K562 (cell line): Measurements from ENCODE around the gene NCOA4. TPM values are rescaled to one million over a fixed set of nuclear protein-coding genes. Genes with fewer than 3 reads are reported as not detected.

ENCODE experiments used
- BRCA1 ChIP-seq, 2 experiments: fragments of 450-650 bp in 1 of 2; sonication (generic) in 1 of 2; formaldehyde crosslinking in 1 of 2; IDR thresholded peaks; 2 replicates each; pipeline versions ENCODE4 v1.5.0 to v1.6.1; 2017 to 2020; ENCODE audit warnings: mild to moderate bottlenecking in 1 of 2, missing genetic modification reagents in 1 of 2
- CBX8 ChIP-seq: fragments of 200-600 bp; sonication (generic); IDR thresholded peaks from 2 replicates; pipeline ENCODE4 v1.6.1; 2012; ENCODE audit warnings: borderline replicate concordance, mixed run types, low read depth, mild to moderate bottlenecking, moderate library complexity, mixed read lengths, low read length, control low read depth, inconsistent platforms; ENCODE audit not compliant: poor library complexity, severe bottlenecking; ENCODE audit errors: extremely low read depth
- CTCF ChIP-seq, 3 experiments: IDR thresholded peaks in 2 of 3; conservative IDR thresholded peaks in 1 of 3; 2 replicates each; pipeline ENCODE4 v1.5.1; 2011 to 2012; ENCODE audit warnings: low read length in 3 of 3, mild to moderate bottlenecking in 3 of 3, control low read depth in 2 of 3, improper control_type of control experiment in 1 of 3, inconsistent platforms in 1 of 3, low read depth in 1 of 3, mixed read lengths in 1 of 3, moderate library complexity in 1 of 3; ENCODE audit not compliant: insufficient read depth in 2 of 3
- DLX4 ChIP-seq: fragments of 250-450 bp; sonication (Bioruptor Pico); IDR thresholded peaks from 2 replicates; pipeline ENCODE4 v1.6.1; 2021; ENCODE audit warnings: mild to moderate bottlenecking
- GABPB2 ChIP-seq: fragments of 250-450 bp; sonication (Bioruptor Pico); conservative IDR thresholded peaks from 2 replicates; pipeline ENCODE4 v1.5.1; 2021; ENCODE audit warnings: mild to moderate bottlenecking
- HDGF ChIP-seq: fragments of 450-650 bp; IDR thresholded peaks from 2 replicates; pipeline ENCODE4 v1.6.1; 2016
- KDM1A ChIP-seq, 2 experiments: fragments of 450-650 bp; IDR thresholded peaks; 2 replicates each; pipeline ENCODE4 v1.6.1; 2016; ENCODE audit warnings: mild to moderate bottlenecking in 2 of 2
- LCOR ChIP-seq: sonication (generic); formaldehyde crosslinking; IDR thresholded peaks from 2 replicates; pipeline ENCODE4 v1.8.0; 2022; ENCODE audit warnings: mild to moderate bottlenecking, missing genetic modification reagents
- MAFG ChIP-seq: fragments of 450-650 bp; conservative IDR thresholded peaks from 2 replicates; pipeline ENCODE4 v1.6.1; 2016; ENCODE audit warnings: missing genetic modification characterization, missing compliant biosample characterization
- NFIC ChIP-seq: fragments of 450-650 bp; IDR thresholded peaks from 2 replicates; pipeline ENCODE4 v1.6.1; 2017; ENCODE audit warnings: mild to moderate bottlenecking, inconsistent platforms
- POLR2AphosphoS2 ChIP-seq: IDR thresholded peaks from 2 replicates; pipeline ENCODE4 v1.6.1; 2012; ENCODE audit warnings: low read length, improper control_type of control experiment
- PPARD ChIP-seq: fragments of 250-450 bp; sonication (Bioruptor Pico); IDR thresholded peaks from 2 replicates; pipeline ENCODE4 v1.8.0; 2022; ENCODE audit warnings: inconsistent platforms, mild to moderate bottlenecking, moderate library complexity
- RHOXF2B ChIP-seq: fragments of 250-450 bp; sonication (Bioruptor Pico); conservative IDR thresholded peaks from 2 replicates; pipeline ENCODE4 v1.5.1; 2021
- SMARCB1 ChIP-seq: IDR thresholded peaks from 2 replicates; pipeline ENCODE4 v1.6.1; 2011; ENCODE audit warnings: improper control_type of control experiment, low read depth; ENCODE audit not compliant: insufficient read length
- TCF15 ChIP-seq: fragments of 250-450 bp; sonication (Bioruptor Pico); IDR thresholded peaks from 2 replicates; pipeline ENCODE4 v1.8.0; 2022; ENCODE audit warnings: moderate library complexity, mild to moderate bottlenecking, inconsistent platforms
- XRCC5 ChIP-seq: fragments of 200-400 bp; formaldehyde crosslinking; IDR thresholded peaks from 2 replicates; pipeline ENCODE4 v1.6.1; 2017; ENCODE audit warnings: low read depth, mild to moderate bottlenecking, low read length
- YBX1 ChIP-seq: fragments of 450-650 bp; IDR thresholded peaks from 2 replicates; pipeline ENCODE4 v1.7.1; 2016; ENCODE audit warnings: mild to moderate bottlenecking
- ZC3H4 ChIP-seq: sonication (generic); formaldehyde crosslinking; IDR thresholded peaks from 2 replicates; pipeline ENCODE4 v1.9.0; 2021; ENCODE audit warnings: missing genetic modification reagents, borderline replicate concordance
- ZFP91 ChIP-seq: sonication (generic); formaldehyde crosslinking; IDR thresholded peaks from 2 replicates; pipeline ENCODE4 v1.8.0; 2022; ENCODE audit warnings: mild to moderate bottlenecking, missing genetic modification reagents
- ZNF140 ChIP-seq: fragments of 250-450 bp; sonication (Bioruptor Pico); IDR thresholded peaks from 2 replicates; pipeline ENCODE4 v1.8.0; 2021; ENCODE audit warnings: moderate library complexity, mild to moderate bottlenecking, inconsistent platforms
- ZNF224 ChIP-seq: sonication (generic); formaldehyde crosslinking; IDR thresholded peaks from 2 replicates; pipeline ENCODE4 v1.8.0; 2022; ENCODE audit warnings: mild to moderate bottlenecking, missing genetic modification reagents
- ZNF232 ChIP-seq: sonication (generic); formaldehyde crosslinking; IDR thresholded peaks from 2 replicates; pipeline ENCODE4 v1.8.0; 2022; ENCODE audit warnings: mild to moderate bottlenecking, missing genetic modification reagents
- ZNF24 ChIP-seq: fragments of 450-650 bp; IDR thresholded peaks from 2 replicates; pipeline ENCODE4 v1.6.1; 2016
- ZNF639 ChIP-seq, 2 experiments: fragments of 200-800 bp in 1 of 2; sonication (Bioruptor generic) in 1 of 2; sonication (generic) in 1 of 2; formaldehyde crosslinking in 1 of 2; IDR thresholded peaks in 1 of 2; conservative IDR thresholded peaks in 1 of 2; 2 replicates each; pipeline versions ENCODE4 v1.5.0 to v1.6.1; 2016 to 2020; ENCODE audit warnings: missing compliant biosample characterization in 1 of 2, missing genetic modification characterization in 1 of 2, missing genetic modification reagents in 1 of 2
- polyA plus RNA-seq, 8 experiments: library from polyadenylated mRNA; depleted of rRNA in 4 of 8; stranded (reverse) in 5 of 8; unstranded in 3 of 8; fragments of >200 nt; fragmentation: Nextera tagmentation in 2 of 8; fragmentation: Illumina TruSeq in 1 of 8; extraction: Ambion mirVana in 2 of 8; extraction: Trizol in 1 of 8; gene quantifications; 2 replicates each; pipeline versions ENCODE4 v1.2.1 to v1.2.3, GENCODE V29; 2011 to 2014; ENCODE audit warnings: inconsistent platforms in 1 of 8, missing spikeins in 1 of 8
- total RNA-seq, 7 experiments: library from RNA; depleted of rRNA in 6 of 7; stranded (reverse); fragments of >200 nt in 6 of 7; fragmentation: Illumina TruSeq in 2 of 7; extraction: Trizol in 2 of 7; gene quantifications; 2 replicates each; pipeline versions ENCODE4 v1.2.1 to v1.2.3, GENCODE V29; 2011 to 2021; ENCODE audit warnings: low replicate concordance in 1 of 7

NCOA4 gene
- total and polyA plus RNA-seq, 9 of the 15 experiments (the other 6 are each of a cell fraction or from before 2014, with no cell fraction given): 89.8 to 283 (median 181) TPM

GRCh38 chr10:46020344-46020657 is 10.1 kb downstream of the NCOA4 start (continued):
- TF ChIP-seq TCF15 (CRISPR knock-in tag) (no peak), ZNF232 (CRISPR knock-in tag) (no peak), KDM1A (IDR thresholded peaks at IDR 0.05) (peak in 1 of 2 experiments; percentile 30; a peak in 2 of 4 replicates), MAFG (no peak), YBX1 (no peak), HDGF (no peak), XRCC5 (no peak), LCOR (CRISPR knock-in tag) (no peak), POLR2AphosphoS2 (no peak), NFIC (peak; percentile 31), ZNF24 (no peak), PPARD (CRISPR knock-in tag) (no peak), ZNF140 (no peak), ZC3H4 (CRISPR knock-in tag) (no peak), ZNF639 (CRISPR knock-in tag; conservative IDR thresholded peaks at IDR 0.05 in 1 of 2, IDR thresholded peaks at IDR 0.05 in 1 of 2) (no peak), CBX8 (no peak), GABPB2 (CRISPR knock-in tag) (no peak), SMARCB1 (no peak), ZNF224 (CRISPR knock-in tag) (no peak), RHOXF2B (no peak), CTCF (IDR thresholded peaks at IDR 0.05 in 2 of 3, conservative IDR thresholded peaks at IDR 0.05 in 1 of 3; ENCODE audit: insufficient read depth in 2 of 3, low read depth in 1 of 3, low read length in 3 of 3) (no peak), DLX4 (CRISPR knock-in tag) (no peak), BRCA1 (IDR thresholded peaks at IDR 0.05) (no peak), BRCA1 (CRISPR knock-in tag; IDR thresholded peaks at IDR 0.05) (no peak), ZFP91 (CRISPR knock-in tag) (no peak)
